HG03066 (cell line): ENCODE data around the gene DDIT3.
A peak's percentile ranks its signal among the peaks of the same experiment; 100 is the strongest.
"Not testable (repeated sequence)": the region's sequence is repeated elsewhere in the genome, so short reads cannot be mapped to it uniquely, and the experiment has no call there.

ENCODE experiments used
- ATAC-seq: cut with Tn5 transposase; IDR thresholded peaks from one replicate; pipeline ENCODE4 v1.9.1; 2021; ENCODE audit warnings: low read depth; ENCODE audit not compliant: unreplicated experiment

The DDIT3 gene

GRCh38 chr12:57526477-57527126 is 6.3 kb upstream of the DDIT3 start:
- no peak for ATAC-seq

GRCh38 chr12:57525615-57526383 is 5.5 kb upstream of the DDIT3 start:
- no peak for ATAC-seq

GRCh38 chr12:57524814-57525614 is 4.7 kb upstream of the DDIT3 start:
- no peak for ATAC-seq

- ATAC-seq: no peak
Measured at GRCh38 chr12:57523706-57524614, 3.6 kb upstream of the DDIT3 start.

GRCh38 chr12:57522887-57523705 is 2.8 kb upstream of the DDIT3 start:
- ATAC-seq: no peak

GRCh38 chr12:57522011-57522886 is 1.9 kb upstream of the DDIT3 start, which contains the start of gene MBD6:
MBD6 (plus strand) TSS chr12:57522824; CDS start chr12:57524304, 1,480 bp downstream.
- peak; percentile 38 for ATAC-seq

GRCh38 chr12:57521525-57522010 is 1.3 kb upstream of the DDIT3 start:
- ATAC-seq: no peak

GRCh38 chr12:57519796-57520052 is 590 bp downstream of the DDIT3 start:
- peak; percentile 6 for ATAC-seq

GRCh38 chr12:57518920-57519795 is 1.2 kb downstream of the DDIT3 start:
- ATAC-seq: no peak

- ATAC-seq: no peak
Measured at GRCh38 chr12:57518176-57518919, 2.0 kb downstream of the DDIT3 start.

- ATAC-seq: not testable (repeated sequence)
Measured at GRCh38 chr12:57517718-57518117, 2.6 kb downstream of the DDIT3 start.

GRCh38 chr12:57517187-57517586 is 3.1 kb downstream of the DDIT3 start:
- no peak for ATAC-seq

- ATAC-seq: no peak
Measured at GRCh38 chr12:57516617-57517153, 3.6 kb downstream of the DDIT3 start.

- no peak for ATAC-seq
Measured at GRCh38 chr12:57515934-57516541, 4.3 kb downstream of the DDIT3 start.

GRCh38 chr12:57515408-57515933 is 4.8 kb downstream of the DDIT3 start:
- ATAC-seq: no peak
